GM11168 (cell line): ENCODE data around the gene CCNT1.
"Not testable (repeated sequence)": the region's sequence is repeated elsewhere in the genome, so short reads cannot be mapped to it uniquely, and the experiment has no call there.

Source experiments
- in situ Hi-C: fragments of 300-500 bp; cut with MboI; formaldehyde crosslinking; loops from one replicate; pipeline ENCODE4 v1.12.0; 2022; ENCODE audit warnings: low sequenced_read_pairs; ENCODE audit not compliant: unreplicated experiment

The CCNT1 gene

GRCh38 chr12:48716493-48717251 lies at the start of gene CCNT1:
Gene CCNT1, minus strand, starts transcription at chr12:48716707. Its CDS starts 32 bp downstream, at chr12:48716675.
- in situ Hi-C loops: no loop called here

DNA sequence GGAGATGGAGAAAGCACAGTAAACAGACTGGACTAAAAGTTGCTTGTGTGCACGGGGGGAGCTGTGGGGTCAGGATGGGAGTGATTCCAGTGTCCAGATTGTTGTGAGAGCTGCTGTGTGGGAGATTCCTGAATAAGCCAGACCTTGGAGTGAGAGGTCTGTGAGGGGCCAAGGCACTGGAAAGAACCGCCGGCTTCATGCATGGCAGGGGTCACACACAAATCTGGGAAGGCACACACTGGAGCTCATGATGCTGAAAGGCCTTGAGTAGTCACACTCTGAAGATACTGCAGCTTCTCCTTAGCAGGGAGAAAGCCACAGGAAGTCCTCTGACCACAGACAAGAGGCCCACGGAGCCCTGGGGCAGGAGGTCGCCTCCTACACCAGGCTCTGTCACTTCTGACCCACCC lies 49.3 kb upstream of the CCNT1 start:
- in situ Hi-C loops: no loop called here

GRCh38 chr12:48764521-48764920 lies 48.0 kb upstream of the CCNT1 start:
- in situ Hi-C loops: no loop called here

GRCh38 chr12:48758737-48759136 lies 42.2 kb upstream of the CCNT1 start:
- in situ Hi-C loops: no loop called here

DNA sequence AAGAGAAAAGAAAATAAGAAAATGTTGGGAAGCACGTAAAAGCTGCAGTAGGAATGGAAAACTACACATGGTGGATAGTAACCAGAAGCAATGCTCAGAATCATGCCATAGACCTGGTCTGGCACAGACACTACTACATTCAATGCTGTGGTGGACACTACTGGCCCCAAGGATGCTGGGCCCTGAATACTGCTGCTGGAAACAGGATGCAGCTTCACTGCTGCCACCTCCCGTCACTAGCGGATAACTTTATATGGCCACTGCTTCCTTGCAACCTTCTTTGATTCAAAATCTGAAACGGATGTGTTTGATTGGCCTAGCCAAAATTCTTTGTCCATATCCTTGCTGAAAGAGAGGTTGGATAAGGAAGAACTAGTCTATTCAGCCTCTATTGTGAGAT lies 41.7 kb upstream of the CCNT1 start:
- in situ Hi-C loops: no loop called here

- in situ Hi-C loops: loop anchor here (5.0 kb wide), 1 partner anchor 46 kb away; no protein-coding TSS in a partner anchor
Observed at GRCh38 chr12:48750769-48751356, 34.4 kb upstream of the CCNT1 start.

- in situ Hi-C loops: loop anchor here (5.0 kb wide), 1 partner anchor 47 kb away; no protein-coding TSS in a partner anchor
Observed at GRCh38 chr12:48750215-48750614, 33.7 kb upstream of the CCNT1 start.

- in situ Hi-C loops: no loop called here
Observed at GRCh38 chr12:48744251-48745008, 27.9 kb upstream of the CCNT1 start.

GRCh38 chr12:48739618-48740269 lies 23.2 kb upstream of the CCNT1 start:
- in situ Hi-C loops: no loop called here

DNA sequence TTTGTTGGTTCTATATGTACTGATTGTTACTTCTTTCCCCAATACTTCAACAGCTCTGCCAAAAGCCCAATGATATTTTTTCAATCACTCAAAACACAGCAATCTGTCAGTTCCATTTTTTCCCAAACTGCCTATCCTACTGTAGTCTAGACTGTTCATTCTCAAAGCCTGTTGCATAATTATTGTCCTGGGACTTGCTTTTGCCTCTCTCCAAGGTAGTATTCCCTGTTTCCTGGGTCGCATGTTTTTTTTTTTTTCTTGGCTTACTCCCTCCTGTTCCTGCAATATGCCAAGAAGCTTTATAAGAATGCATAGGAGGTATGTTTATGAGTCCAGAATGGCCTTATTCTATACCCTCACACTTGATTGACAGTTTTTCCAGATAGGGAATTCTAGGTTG lies 19.9 kb upstream of the CCNT1 start:
- in situ Hi-C loops: no loop called here

GRCh38 chr12:48728807-48729206 lies 12.3 kb upstream of the CCNT1 start:
- in situ Hi-C loops: no loop called here

GRCh38 chr12:48720737-48721136 lies 4.2 kb upstream of the CCNT1 start:
- in situ Hi-C loops: not testable (repeated sequence)

DNA sequence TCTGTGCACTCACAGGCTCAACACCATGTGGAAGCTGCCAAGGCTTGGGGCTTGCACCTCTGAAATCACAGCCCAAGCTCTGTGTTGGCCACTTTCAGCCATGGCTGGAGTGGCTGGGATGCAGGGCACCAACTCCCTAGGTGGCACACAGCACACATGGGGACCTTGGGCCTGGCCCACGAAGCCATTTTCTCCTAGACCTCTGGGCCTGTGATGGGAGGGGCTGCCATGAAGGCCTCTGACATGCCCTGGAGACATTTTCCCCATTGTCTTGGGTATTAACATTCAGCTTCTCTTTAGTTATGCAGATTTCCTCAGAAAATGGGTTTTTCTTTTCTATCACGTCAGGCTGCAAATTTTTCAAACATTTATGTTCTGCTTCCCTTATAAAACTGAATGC lies 3.7 kb upstream of the CCNT1 start:
- in situ Hi-C loops: not testable (repeated sequence)

DNA sequence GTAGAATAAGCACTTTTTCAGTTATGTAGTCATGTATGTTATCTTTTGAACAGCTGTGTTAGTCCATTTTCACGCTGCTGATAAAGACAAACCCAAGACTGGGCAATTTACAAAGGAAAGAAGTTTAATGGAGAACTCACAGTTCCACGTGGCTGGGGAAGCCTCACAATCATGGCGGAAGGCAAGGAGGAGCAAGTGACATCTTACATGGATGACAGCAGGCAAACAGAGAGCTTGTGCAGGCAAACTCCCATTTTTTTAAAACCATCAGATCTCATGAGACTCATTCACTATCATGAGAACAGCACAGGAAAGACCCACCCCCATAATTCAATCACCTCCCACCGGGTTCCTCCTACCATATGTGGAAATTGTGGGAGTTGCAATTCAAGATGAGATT lies 2.5 kb upstream of the CCNT1 start:
- in situ Hi-C loops: not testable (repeated sequence)

DNA sequence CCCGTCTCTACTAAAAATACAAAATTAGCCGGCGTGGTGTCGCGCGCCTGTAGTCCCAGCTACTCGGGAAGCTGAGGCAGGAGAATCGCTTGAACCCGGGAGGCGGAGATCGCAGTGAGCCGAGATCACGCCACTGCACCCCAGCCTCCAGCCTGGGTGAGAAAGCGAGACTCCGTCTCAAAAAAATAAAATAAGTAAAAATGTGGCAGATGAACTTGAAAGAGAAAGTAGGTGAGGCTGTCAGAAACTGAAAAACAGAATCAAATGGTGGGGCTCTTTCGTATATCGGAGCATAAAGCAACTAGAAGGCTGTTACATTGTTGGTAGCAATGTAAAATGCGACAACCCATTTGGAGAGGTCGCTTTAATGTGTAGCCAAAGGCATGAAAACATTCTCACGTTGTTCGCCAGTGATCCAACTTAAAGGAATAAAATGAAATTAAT lies 767 bp upstream of the CCNT1 start:
- in situ Hi-C loops: no loop called here

GRCh38 chr12:48716168-48716492 lies 377 bp downstream of the CCNT1 start:
- in situ Hi-C loops: no loop called here

DNA sequence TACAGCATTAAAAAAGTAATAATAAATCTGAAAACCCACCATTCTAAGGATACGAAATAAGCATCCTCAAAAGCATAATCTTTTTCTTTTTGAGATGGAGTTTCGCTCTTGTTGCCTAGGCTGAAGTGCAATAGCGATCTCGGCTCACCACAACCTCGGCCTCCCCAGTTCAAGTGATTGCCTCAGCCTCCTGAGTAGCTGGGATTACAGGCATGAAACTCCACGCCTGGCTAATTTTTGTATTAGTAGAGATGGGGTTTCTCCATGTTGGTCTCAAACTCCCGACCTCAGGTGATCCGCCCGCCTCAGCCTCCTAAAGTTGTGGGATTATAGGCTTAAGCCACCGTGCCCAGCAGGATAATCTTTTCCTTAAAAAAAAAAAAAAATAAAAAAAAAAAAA lies 4.3 kb downstream of the CCNT1 start:
- in situ Hi-C loops: no loop called here

- in situ Hi-C loops: not testable (repeated sequence)
Observed at GRCh38 chr12:48698822-48699221, 17.7 kb downstream of the CCNT1 start.

- in situ Hi-C loops: no loop called here
Observed at GRCh38 chr12:48696626-48697025, 19.9 kb downstream of the CCNT1 start.

DNA sequence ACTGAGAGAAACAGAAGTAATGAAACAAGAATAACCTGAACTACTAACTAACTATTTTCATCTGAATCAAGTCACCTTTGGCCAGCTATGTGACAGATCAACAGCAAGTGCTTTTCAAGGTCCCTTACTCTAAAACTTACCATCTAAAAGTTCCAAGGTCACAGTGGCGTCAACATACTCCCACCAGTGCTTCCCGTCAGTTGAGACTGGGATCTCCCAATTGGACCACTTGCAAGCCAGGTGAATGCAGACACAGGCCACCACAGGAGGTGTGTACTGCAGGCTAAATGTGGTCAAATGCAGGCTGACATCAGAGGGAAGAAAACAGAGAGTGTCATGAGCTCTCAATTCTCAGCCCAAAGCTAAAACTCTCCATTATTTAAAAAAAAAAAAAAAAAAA lies 20.6 kb downstream of the CCNT1 start:
- in situ Hi-C loops: no loop called here

DNA sequence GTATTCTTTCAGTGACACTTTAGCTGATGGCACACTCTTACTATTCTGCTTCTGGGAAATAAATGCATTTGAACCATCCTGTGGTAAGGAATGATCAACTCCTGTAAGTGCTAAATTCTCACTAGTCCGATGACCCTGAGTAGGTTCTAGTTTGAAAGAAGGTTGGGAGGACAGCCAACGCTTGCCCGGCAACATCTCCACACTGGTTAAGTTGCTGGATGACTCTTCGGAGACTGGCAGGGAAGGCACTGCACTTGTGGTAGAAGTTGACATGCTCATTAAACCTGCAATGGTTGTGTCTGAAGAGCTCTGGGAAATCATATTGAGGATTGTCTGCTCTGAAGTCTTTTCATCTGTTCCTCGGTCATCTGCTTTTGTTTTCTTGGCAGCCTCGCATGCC lies 22.5 kb downstream of the CCNT1 start:
- in situ Hi-C loops: no loop called here
